ENCODE measurements around the gene SMG6.

Gene SMG6

DNA sequence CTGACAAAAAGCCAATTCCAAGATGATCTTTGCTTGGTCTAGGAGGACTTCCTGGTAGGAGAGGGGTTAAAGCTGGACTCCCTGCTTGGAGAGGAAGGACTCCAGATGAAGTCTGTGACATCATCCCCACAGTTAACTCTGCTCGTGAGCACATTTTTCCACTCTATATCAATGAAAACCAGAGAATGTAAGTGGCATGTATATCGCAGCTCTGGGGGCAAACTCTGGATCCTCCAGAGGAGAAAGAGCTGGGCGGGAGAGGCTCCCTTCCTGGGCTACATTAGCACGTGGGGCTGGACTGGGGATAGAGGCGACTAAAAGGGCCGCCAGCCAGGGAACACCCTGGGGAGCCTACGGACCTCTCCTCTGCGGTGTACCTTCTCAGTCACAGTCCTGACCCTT is 214.6 kb downstream of the SMG6 start:
- Histone ChIP-seq H3K9ac (ENCODE audit: low read length) (no peak overlapping the region), H3K27ac (ENCODE audit: low read depth, low read length) (no peak overlapping the region), H3K9me3 (ENCODE audit: insufficient read depth, low read length) (no peaks in the 10 kb centered on the region), H3F3A (ENCODE audit: insufficient read depth) (no peaks in the 10 kb centered on the region), H3K79me2 (ENCODE audit: insufficient read depth, low read length) (no peaks in the 10 kb centered on the region), H2AFZ (ENCODE audit: low read depth, low read length, severe bottlenecking) (no peak overlapping the region), H3K36me3 (ENCODE audit: low read length) (no peaks in the 10 kb centered on the region), H4K20me1 (ENCODE audit: low read depth, low read length) (no peaks in the 10 kb centered on the region), H3K4me3 (ENCODE audit: insufficient read depth, low read length, poor library complexity, severe bottlenecking) (no peak overlapping the region), H3K9me2 (replicated peaks; ENCODE audit: insufficient read depth, low read length) (no peaks in the 10 kb centered on the region), H3K4me2 (ENCODE audit: low read depth, low read length, poor library complexity, severe bottlenecking) (peak overlapping the region; percentile 52), H3K27me3 (ENCODE audit: low read length) (no peaks in the 10 kb centered on the region)
- TF ChIP-seq, protein P1, sequence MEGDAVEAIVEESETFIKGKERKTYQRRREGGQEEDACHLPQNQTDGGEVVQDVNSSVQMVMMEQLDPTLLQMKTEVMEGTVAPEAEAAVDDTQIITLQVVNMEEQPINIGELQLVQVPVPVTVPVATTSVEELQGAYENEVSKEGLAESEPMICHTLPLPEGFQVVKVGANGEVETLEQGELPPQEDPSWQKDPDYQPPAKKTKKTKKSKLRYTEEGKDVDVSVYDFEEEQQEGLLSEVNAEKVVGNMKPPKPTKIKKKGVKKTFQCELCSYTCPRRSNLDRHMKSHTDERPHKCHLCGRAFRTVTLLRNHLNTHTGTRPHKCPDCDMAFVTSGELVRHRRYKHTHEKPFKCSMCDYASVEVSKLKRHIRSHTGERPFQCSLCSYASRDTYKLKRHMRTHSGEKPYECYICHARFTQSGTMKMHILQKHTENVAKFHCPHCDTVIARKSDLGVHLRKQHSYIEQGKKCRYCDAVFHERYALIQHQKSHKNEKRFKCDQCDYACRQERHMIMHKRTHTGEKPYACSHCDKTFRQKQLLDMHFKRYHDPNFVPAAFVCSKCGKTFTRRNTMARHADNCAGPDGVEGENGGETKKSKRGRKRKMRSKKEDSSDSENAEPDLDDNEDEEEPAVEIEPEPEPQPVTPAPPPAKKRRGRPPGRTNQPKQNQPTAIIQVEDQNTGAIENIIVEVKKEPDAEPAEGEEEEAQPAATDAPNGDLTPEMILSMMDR (IDR thresholded peaks at IDR 0.05; ENCODE audit: insufficient read depth, low read length, poor library complexity, severe bottlenecking) = no peak
- no peak for TF ChIP-seq EZH2phosphoT487 (conservative IDR thresholded peaks at IDR 0.05; ENCODE audit: low read length)

DNA sequence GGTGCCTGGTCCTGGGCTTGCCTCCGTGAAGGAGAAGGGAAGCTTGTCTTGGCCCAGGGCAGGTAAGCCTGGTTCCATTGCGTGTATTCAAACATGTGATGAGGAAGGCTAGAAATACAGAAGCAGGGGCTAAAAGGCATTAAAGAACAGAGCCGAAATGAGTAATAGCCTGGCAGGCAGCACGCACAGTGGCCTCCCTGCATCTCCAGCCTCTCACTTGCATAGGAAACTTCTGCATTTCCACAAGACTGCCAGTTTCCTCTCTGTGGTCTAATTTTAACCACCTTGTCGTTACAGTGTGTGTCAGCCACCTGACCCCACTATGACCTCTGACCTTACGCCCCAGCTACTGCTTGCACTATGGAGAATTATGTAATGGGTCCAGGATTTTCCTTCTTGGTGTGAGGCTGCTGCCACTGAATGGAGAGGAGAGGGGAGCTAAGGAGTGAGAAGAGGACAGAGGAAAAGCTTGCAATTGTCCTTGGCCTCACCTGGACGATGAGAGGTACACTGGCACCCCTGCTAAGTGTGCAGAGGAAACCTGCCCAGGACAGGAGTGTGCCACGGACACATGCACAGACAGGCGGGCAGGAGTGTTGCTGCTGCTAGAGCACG is 215.9 kb downstream of the SMG6 start:
- H3K27me3 ChIP-seq (ENCODE audit: low read length) = no peaks in the 10 kb centered on the region
- H3K9ac ChIP-seq (ENCODE audit: low read length) = no peak overlapping the region
- no peak overlapping the region for H3K27ac ChIP-seq (ENCODE audit: low read depth, low read length)
- no peaks in the 10 kb centered on the region for H3K79me2 ChIP-seq (ENCODE audit: insufficient read depth, low read length)
- H3K36me3 ChIP-seq (ENCODE audit: low read length) = no peaks in the 10 kb centered on the region
- H2AFZ ChIP-seq (ENCODE audit: low read depth, low read length, severe bottlenecking) = no peak overlapping the region
- no peaks in the 10 kb centered on the region for H3F3A ChIP-seq (ENCODE audit: insufficient read depth)
- no peaks in the 10 kb centered on the region for H4K20me1 ChIP-seq (ENCODE audit: low read depth, low read length)
- no peaks in the 10 kb centered on the region for H3K9me2 ChIP-seq (replicated peaks; ENCODE audit: insufficient read depth, low read length)
- no peaks in the 10 kb centered on the region for H3K9me3 ChIP-seq (ENCODE audit: insufficient read depth, low read length)
- no peak overlapping the region for H3K4me2 ChIP-seq (ENCODE audit: low read depth, low read length, poor library complexity, severe bottlenecking)
- no peak overlapping the region for H3K4me3 ChIP-seq (ENCODE audit: insufficient read depth, low read length, poor library complexity, severe bottlenecking)
- TF ChIP-seq, protein P1 (IDR thresholded peaks at IDR 0.05; ENCODE audit: insufficient read depth, low read length, poor library complexity, severe bottlenecking) = no peak
- TF ChIP-seq EZH2phosphoT487 (conservative IDR thresholded peaks at IDR 0.05; ENCODE audit: low read length) = no peak

DNA sequence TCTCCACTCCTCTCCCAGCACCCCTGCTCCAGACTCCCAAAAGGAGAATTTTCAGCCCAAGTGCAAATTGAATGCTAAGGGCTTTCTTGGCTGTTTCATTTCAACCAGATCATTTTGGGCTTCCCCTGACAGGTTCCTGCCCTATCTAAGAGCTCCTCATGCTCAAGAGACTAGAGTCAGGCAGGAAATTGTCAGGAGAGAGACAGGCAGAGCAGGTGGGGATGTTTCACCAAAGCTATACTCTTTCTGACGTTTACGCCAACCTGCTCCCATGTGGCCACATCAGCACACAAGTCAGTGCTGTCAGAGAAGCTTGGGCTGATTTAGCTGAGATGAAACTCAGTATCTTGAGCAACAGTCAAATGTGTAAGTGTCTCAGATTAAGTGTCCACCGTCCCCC is 217.3 kb downstream of the SMG6 start:
- Histone ChIP-seq H2AFZ (ENCODE audit: low read depth, low read length, severe bottlenecking) (no peak overlapping the region), H3K27ac (ENCODE audit: low read depth, low read length) (no peak overlapping the region), H3K9ac (ENCODE audit: low read length) (no peak overlapping the region), H3K4me3 (ENCODE audit: insufficient read depth, low read length, poor library complexity, severe bottlenecking) (no peak overlapping the region), H3F3A (ENCODE audit: insufficient read depth) (no peaks in the 10 kb centered on the region), H3K79me2 (ENCODE audit: insufficient read depth, low read length) (no peaks in the 10 kb centered on the region), H3K9me2 (replicated peaks; ENCODE audit: insufficient read depth, low read length) (no peaks in the 10 kb centered on the region), H3K9me3 (ENCODE audit: insufficient read depth, low read length) (no peaks in the 10 kb centered on the region), H3K36me3 (ENCODE audit: low read length) (no peaks in the 10 kb centered on the region), H4K20me1 (ENCODE audit: low read depth, low read length) (no peaks in the 10 kb centered on the region), H3K4me2 (ENCODE audit: low read depth, low read length, poor library complexity, severe bottlenecking) (no peak overlapping the region), H3K27me3 (ENCODE audit: low read length) (no peaks in the 10 kb centered on the region)
- TF ChIP-seq, protein P1 (IDR thresholded peaks at IDR 0.05; ENCODE audit: insufficient read depth, low read length, poor library complexity, severe bottlenecking) = no peak
- no peak for TF ChIP-seq EZH2phosphoT487 (conservative IDR thresholded peaks at IDR 0.05; ENCODE audit: low read length)
